Hepatocyte (in vitro differentiated cells): ENCODE results near the gene AXDND1.

Experiments used
- EZH2 ChIP-seq: fragments of 200-600 bp; sonication (generic); IDR thresholded peaks from 2 replicates; pipeline ENCODE4 v1.6.1; 2016; ENCODE audit warnings: antibody characterized with exemption, mild to moderate bottlenecking, borderline replicate concordance
- EZH2phosphoT487 ChIP-seq: fragments of 200-600 bp; sonication (generic); IDR thresholded peaks from one replicate; pipeline ENCODE4 v1.6.1; 2018; ENCODE audit warnings: antibody characterized with exemption, mild to moderate bottlenecking, low read depth, moderate library complexity; ENCODE audit not compliant: unreplicated experiment, severe bottlenecking
- TF ChIP-seq, protein P1 (sequence below): fragments of 200-600 bp; sonication (generic); IDR thresholded peaks from 2 replicates; pipeline ENCODE4 v1.5.1; 2016; ENCODE audit warnings: antibody characterized with exemption, mild to moderate bottlenecking; ENCODE audit not compliant: poor library complexity

DNA sequence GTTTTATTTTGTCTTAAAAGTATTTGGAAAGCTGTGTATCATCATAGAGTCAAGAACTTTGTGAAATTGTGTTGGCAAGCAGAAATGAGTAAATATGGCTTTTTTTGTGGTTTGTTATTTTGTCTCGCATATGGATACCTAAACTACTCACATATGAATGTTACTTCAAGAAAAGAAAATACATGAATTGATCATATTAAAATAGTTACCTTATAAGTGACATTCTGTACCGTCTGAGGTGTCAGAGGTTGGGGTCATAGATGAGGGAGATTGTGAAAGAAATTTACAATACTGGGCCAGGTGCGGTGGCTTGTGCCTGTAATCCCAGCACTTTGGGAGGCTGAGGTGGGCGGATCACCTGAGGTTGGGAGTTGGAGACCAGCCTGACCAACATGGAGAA is 31.3 kb upstream of the AXDND1 start:
- TF ChIP-seq, protein P1, sequence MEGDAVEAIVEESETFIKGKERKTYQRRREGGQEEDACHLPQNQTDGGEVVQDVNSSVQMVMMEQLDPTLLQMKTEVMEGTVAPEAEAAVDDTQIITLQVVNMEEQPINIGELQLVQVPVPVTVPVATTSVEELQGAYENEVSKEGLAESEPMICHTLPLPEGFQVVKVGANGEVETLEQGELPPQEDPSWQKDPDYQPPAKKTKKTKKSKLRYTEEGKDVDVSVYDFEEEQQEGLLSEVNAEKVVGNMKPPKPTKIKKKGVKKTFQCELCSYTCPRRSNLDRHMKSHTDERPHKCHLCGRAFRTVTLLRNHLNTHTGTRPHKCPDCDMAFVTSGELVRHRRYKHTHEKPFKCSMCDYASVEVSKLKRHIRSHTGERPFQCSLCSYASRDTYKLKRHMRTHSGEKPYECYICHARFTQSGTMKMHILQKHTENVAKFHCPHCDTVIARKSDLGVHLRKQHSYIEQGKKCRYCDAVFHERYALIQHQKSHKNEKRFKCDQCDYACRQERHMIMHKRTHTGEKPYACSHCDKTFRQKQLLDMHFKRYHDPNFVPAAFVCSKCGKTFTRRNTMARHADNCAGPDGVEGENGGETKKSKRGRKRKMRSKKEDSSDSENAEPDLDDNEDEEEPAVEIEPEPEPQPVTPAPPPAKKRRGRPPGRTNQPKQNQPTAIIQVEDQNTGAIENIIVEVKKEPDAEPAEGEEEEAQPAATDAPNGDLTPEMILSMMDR: no peak
- no peak for TF ChIP-seq EZH2
- no peak for TF ChIP-seq EZH2phosphoT487
